ENCODE results near the gene SOWAHD.

The SOWAHD gene

DNA sequence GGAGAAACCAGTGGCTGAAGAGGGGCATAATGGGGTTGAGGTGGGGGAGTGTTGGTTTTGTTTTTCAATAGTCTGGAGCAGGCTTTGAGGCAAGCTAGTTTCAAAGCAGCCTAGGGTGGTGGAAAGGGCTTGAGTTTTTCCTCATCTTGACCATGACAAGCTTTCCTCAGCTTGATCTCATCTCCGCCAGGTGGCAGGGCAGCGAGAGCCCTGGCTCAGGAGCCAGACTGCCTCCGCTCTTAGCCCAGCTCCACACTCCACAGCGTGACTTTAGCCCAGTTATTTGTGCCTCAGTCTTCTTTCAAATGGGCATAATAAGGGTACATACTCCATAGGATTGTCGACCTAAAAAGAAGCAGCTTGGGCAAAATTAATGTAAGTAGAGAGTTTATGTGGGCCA, 29.9 kb upstream of the SOWAHD start:
- H3K4me3 ChIP-seq (ENCODE audit: low read length): no peak overlapping the region
- TF ChIP-seq, protein P1, sequence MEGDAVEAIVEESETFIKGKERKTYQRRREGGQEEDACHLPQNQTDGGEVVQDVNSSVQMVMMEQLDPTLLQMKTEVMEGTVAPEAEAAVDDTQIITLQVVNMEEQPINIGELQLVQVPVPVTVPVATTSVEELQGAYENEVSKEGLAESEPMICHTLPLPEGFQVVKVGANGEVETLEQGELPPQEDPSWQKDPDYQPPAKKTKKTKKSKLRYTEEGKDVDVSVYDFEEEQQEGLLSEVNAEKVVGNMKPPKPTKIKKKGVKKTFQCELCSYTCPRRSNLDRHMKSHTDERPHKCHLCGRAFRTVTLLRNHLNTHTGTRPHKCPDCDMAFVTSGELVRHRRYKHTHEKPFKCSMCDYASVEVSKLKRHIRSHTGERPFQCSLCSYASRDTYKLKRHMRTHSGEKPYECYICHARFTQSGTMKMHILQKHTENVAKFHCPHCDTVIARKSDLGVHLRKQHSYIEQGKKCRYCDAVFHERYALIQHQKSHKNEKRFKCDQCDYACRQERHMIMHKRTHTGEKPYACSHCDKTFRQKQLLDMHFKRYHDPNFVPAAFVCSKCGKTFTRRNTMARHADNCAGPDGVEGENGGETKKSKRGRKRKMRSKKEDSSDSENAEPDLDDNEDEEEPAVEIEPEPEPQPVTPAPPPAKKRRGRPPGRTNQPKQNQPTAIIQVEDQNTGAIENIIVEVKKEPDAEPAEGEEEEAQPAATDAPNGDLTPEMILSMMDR (conservative IDR thresholded peaks at IDR 0.05; ENCODE audit: low read length): no peak
- DNase-seq (ENCODE audit: low read depth): no peak

DNA sequence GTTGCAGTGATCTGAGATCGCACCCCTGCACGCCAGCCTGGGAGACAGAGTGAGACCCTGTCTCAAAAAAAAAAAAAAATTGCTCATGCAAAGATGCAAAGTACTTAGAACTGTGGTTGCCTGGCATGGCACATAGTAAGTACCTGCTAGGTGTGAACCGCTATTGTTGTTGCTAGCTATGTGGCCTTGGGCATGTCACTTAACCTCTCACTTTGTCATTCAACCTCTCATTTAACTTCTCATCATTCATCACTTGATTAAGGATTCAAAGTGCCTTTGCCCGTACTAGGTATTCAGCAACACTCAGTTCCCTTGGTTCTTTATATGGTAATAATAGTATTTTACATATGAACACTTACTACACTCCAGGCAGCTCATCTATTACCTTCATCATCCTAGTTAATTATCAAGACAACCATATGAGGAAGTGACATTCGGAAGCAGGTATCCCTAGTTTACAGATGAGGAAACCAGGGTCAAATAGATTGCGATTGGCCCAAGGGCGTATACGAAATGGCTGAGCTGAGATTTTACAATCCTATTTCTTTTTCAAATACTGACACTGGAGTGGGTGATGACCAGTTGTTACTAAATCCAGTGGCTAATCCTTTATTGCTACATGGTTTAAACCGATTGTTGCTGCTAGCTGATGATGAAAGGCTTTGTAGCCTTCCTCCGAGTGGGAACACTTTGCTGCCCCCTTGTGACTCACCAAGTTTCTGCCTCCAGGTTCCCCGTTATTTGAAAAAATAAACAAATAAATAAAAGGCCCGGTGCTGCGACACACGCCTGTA, 28.8 kb upstream of the SOWAHD start:
- DNase-seq (ENCODE audit: low read depth): peak; percentile 77
- H3K4me3 ChIP-seq (ENCODE audit: low read length): no peak overlapping the region
- TF ChIP-seq, protein P1 (conservative IDR thresholded peaks at IDR 0.05; ENCODE audit: low read length): peak; percentile 68

DNA sequence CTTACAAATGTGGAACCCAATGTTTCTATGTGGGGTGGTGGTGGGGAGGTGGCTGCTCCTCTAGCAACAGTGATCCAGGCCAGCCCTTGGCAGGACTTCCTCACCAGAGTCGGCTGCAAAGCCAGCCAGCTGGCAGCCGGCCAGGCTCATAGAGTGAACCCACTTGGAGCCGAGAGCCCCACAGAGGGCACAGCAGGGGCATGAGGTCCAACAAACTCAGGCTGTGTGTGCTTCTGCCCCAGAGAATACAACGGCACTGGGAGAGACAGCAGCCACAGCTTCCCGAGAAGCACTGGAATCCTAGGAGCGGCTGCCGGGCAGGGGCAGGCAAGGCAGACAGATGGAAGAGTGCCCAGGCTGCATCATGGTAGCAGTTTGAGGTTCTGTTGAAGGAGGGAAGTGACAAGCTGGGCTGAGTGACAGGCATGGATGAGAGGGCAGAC, 23.5 kb upstream of the SOWAHD start:
- H3K4me3 ChIP-seq (ENCODE audit: low read length): no peak overlapping the region
- TF ChIP-seq, protein P1 (conservative IDR thresholded peaks at IDR 0.05; ENCODE audit: low read length): no peak
- peak; percentile 9 for DNase-seq (ENCODE audit: low read depth)

- no peak overlapping the region for H3K4me3 ChIP-seq (ENCODE audit: low read length)
- no peak for DNase-seq (ENCODE audit: low read depth)
- TF ChIP-seq, protein P1 (conservative IDR thresholded peaks at IDR 0.05; ENCODE audit: low read length): no peak
Measured at GRCh38 chrX:119735467-119735866, 22.9 kb upstream of the SOWAHD start.

DNA sequence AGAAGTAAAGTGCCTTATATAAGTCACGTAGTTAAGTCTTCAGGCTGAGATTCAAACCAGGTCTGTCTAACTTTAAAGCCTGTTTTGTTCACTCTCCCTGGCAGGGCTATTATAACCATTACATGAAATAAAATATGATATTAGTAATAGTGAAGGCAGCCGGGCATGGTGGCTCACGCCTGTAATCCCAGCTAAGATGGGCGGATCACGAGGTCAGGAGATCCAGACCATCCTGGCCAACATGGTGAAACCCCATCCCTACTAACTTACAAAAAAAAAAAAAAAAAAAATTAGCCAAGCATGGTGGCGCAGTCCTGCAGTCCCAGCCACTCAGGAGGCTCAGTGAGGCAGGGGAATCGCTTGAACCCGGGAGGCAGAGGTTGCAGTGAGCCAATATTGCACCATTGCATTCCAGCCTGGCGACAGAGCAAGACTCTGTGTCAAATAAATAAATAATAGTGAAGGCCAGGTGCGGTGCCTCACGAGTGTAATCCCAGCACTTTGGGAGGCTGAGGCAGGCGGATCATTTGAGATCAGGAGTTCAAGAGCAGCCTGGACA, 22.1 kb upstream of the SOWAHD start:
- peak; percentile 28 for DNase-seq (ENCODE audit: low read depth)
- no peak overlapping the region for H3K4me3 ChIP-seq (ENCODE audit: low read length)
- TF ChIP-seq, protein P1 (conservative IDR thresholded peaks at IDR 0.05; ENCODE audit: low read length): no peak

GRCh38 chrX:119738742-119739141, 19.6 kb upstream of the SOWAHD start:
- no peak overlapping the region for H3K4me3 ChIP-seq (ENCODE audit: low read length)
- TF ChIP-seq, protein P1 (conservative IDR thresholded peaks at IDR 0.05; ENCODE audit: low read length): no peak
- peak; percentile 28 for DNase-seq (ENCODE audit: low read depth)

Measured in AG10803 (cell line).